WTC11 (cell line): ENCODE data around the gene NHS. TPM values are rescaled to one million over a fixed set of nuclear protein-coding genes. Genes with fewer than 3 reads are reported as not detected.

ENCODE experiments used
- ATAC-seq: fragments of 200-7000 bp; cut with Tn5 transposase; 2 replicates; pipeline ENCODE4 v1.10.0; 2021; ENCODE audit warnings: mild to moderate bottlenecking, moderate library complexity
- CTCF ChIA-PET: fragments of 300-600 bp; sonication (Branson Sonifier 250); formaldehyde crosslinking; loops from one replicate; lab custom pipeline; 2021; ENCODE audit warnings: antibody characterized with exemption; lab: Charles Lee
- POLR2A ChIA-PET: fragments of 350-600 bp; sonication (Branson Sonifier 250); formaldehyde crosslinking; loops from one replicate; lab custom pipeline; 2021; ENCODE audit warnings: antibody characterized with exemption; lab: Charles Lee
- DNase-seq: peaks from one replicate; pipeline ENCODE4 v3.0.0; 2021; ENCODE audit warnings: low spot score
- H3K27ac Mint-ChIP-seq: 2 replicates; pipeline ENCODE4 v1.8.0; 2021; ENCODE audit warnings: mixed read lengths
- H3K27me3 Mint-ChIP-seq: 2 replicates; pipeline ENCODE4 v1.8.0; 2021; ENCODE audit warnings: low read depth, mild to moderate bottlenecking, moderate library complexity, mixed read lengths
- H3K36me3 Mint-ChIP-seq: 2 replicates; pipeline ENCODE4 v1.8.0; 2021; ENCODE audit warnings: mixed read lengths
- H3K4me1 Mint-ChIP-seq: 2 replicates; pipeline ENCODE4 v1.8.0; 2022; ENCODE audit warnings: mixed read lengths
- H3K4me3 Mint-ChIP-seq: 2 replicates; pipeline ENCODE4 v1.8.0; 2021; ENCODE audit warnings: mild to moderate bottlenecking, moderate library complexity, mixed read lengths
- H3K9me3 Mint-ChIP-seq: 2 replicates; pipeline ENCODE4 v1.8.0; 2021; ENCODE audit warnings: mixed read lengths
- ARID4B ChIP-seq: sonication (generic); formaldehyde crosslinking; IDR thresholded peaks from 2 replicates; pipeline ENCODE4 v1.8.0; 2023; ENCODE audit warnings: missing genetic modification reagents, mild to moderate bottlenecking, borderline replicate concordance
- ATF3 ChIP-seq: sonication (generic); formaldehyde crosslinking; conservative IDR thresholded peaks from 2 replicates; pipeline ENCODE4 v1.8.1; 2022; ENCODE audit warnings: mild to moderate bottlenecking, missing genetic modification reagents
- CBFB ChIP-seq: sonication (generic); formaldehyde crosslinking; IDR thresholded peaks from 2 replicates; pipeline ENCODE4 v1.8.1; 2022; ENCODE audit warnings: mild to moderate bottlenecking, low read depth, missing genetic modification reagents
- CTCF ChIP-seq: fragments of 200-600 bp; IDR thresholded peaks from 2 replicates; pipeline ENCODE4 v1.8.0; 2022; ENCODE audit warnings: antibody characterized with exemption
- FOXK1 ChIP-seq: sonication (generic); formaldehyde crosslinking; IDR thresholded peaks from 2 replicates; pipeline ENCODE4 v1.8.0; 2022; ENCODE audit warnings: mild to moderate bottlenecking, moderate library complexity, missing genetic modification reagents
- GABPB1 ChIP-seq: sonication (generic); formaldehyde crosslinking; IDR thresholded peaks from 2 replicates; pipeline ENCODE4 v1.8.1; 2023; ENCODE audit warnings: mild to moderate bottlenecking, missing genetic modification reagents
- GTF2I ChIP-seq: fragments of 250-450 bp; sonication (Bioruptor Pico); conservative IDR thresholded peaks from 2 replicates; pipeline ENCODE4 v1.4.0; 2021; ENCODE audit warnings: mild to moderate bottlenecking
- MLX ChIP-seq: sonication (generic); formaldehyde crosslinking; IDR thresholded peaks from 2 replicates; pipeline ENCODE4 v1.8.1; 2023; ENCODE audit warnings: mild to moderate bottlenecking, missing genetic modification reagents, moderate library complexity
- MXD4 ChIP-seq: fragments of 250-450 bp; sonication (Bioruptor Pico); IDR thresholded peaks from 2 replicates; pipeline ENCODE4 v1.8.0; 2021; ENCODE audit warnings: mild to moderate bottlenecking, moderate library complexity, borderline replicate concordance
- NR3C1 ChIP-seq: sonication (generic); formaldehyde crosslinking; conservative IDR thresholded peaks from 2 replicates; pipeline ENCODE4 v1.8.1; 2023; ENCODE audit warnings: low read depth, mild to moderate bottlenecking, missing genetic modification reagents
- PRDM15 ChIP-seq: sonication (generic); formaldehyde crosslinking; IDR thresholded peaks from 2 replicates; pipeline ENCODE4 v1.8.0; 2022; ENCODE audit warnings: missing genetic modification reagents
- SOX15 ChIP-seq: fragments of 250-450 bp; sonication (Bioruptor Pico); IDR thresholded peaks from 2 replicates; pipeline ENCODE4 v1.9.0; 2021; ENCODE audit warnings: mild to moderate bottlenecking
- TEAD4 ChIP-seq: sonication (generic); formaldehyde crosslinking; IDR thresholded peaks from 2 replicates; pipeline ENCODE4 v1.8.0; 2022; ENCODE audit warnings: mild to moderate bottlenecking, missing genetic modification reagents
- ZMAT4 ChIP-seq: fragments of 250-450 bp; sonication (Bioruptor Pico); IDR thresholded peaks from 2 replicates; pipeline ENCODE4 v1.9.0; 2021; ENCODE audit warnings: mild to moderate bottlenecking
- ZNF121 ChIP-seq: sonication (generic); formaldehyde crosslinking; IDR thresholded peaks from 2 replicates; pipeline ENCODE4 v1.8.0; 2023; ENCODE audit warnings: missing genetic modification reagents
- ZNF138 ChIP-seq: sonication (generic); formaldehyde crosslinking; conservative IDR thresholded peaks from 2 replicates; pipeline ENCODE4 v1.8.1; 2022; ENCODE audit warnings: mild to moderate bottlenecking, moderate library complexity, missing genetic modification reagents
- ZNF263 ChIP-seq: sonication (generic); formaldehyde crosslinking; IDR thresholded peaks from 2 replicates; pipeline ENCODE4 v1.8.1; 2022; ENCODE audit warnings: low read depth, mild to moderate bottlenecking, moderate library complexity, missing genetic modification reagents
- ZNF396 ChIP-seq: fragments of 250-450 bp; sonication (Bioruptor Pico); IDR thresholded peaks from 2 replicates; pipeline ENCODE4 v1.8.0; 2021; ENCODE audit warnings: mild to moderate bottlenecking, moderate library complexity, borderline replicate concordance
- ZNF425 ChIP-seq: fragments of 250-450 bp; sonication (Bioruptor Pico); conservative IDR thresholded peaks from 2 replicates; pipeline ENCODE4 v1.9.0; 2021; ENCODE audit warnings: mild to moderate bottlenecking
- total RNA-seq: library from RNA; stranded (reverse); gene quantifications from 3 replicates; pipeline ENCODE4 v1.2.3, GENCODE V29; 2021

Gene NHS
- total RNA-seq, 1 experiment from 2014 or later = 5.8 TPM

- TF ChIP-seq ZNF396 = no peak
- TF ChIP-seq PRDM15 (CRISPR knock-in tag) = no peak
- TF ChIP-seq NR3C1 = no peak
- TF ChIP-seq GABPB1 (CRISPR knock-in tag) = no peak
- no peak for TF ChIP-seq ZNF138 (CRISPR knock-in tag)
- TF ChIP-seq MXD4 = no peak
- TF ChIP-seq CTCF = no peak
- no peak for TF ChIP-seq GTF2I (CRISPR knock-in tag)
- no peak for TF ChIP-seq MLX (CRISPR knock-in tag)
- no peak for TF ChIP-seq SOX15
- TF ChIP-seq ATF3 (CRISPR knock-in tag) = no peak
- no peak for TF ChIP-seq CBFB (CRISPR knock-in tag)
- no peak for TF ChIP-seq TEAD4 (CRISPR knock-in tag)
- TF ChIP-seq ZMAT4 (CRISPR knock-in tag) = no peak
- no peak for TF ChIP-seq ZNF425 (CRISPR knock-in tag)
- Mint-ChIP-seq H3K4me3 (no peak overlapping the region), H3K27me3 (no peaks in the 10 kb centered on the region), H3K4me1 (peaks cover 30% of the 10 kb centered on the region), H3K9me3 (no peaks in the 10 kb centered on the region), H3K27ac (no peak overlapping the region), H3K36me3 (no peaks in the 10 kb centered on the region)
- DNase-seq (no peak), ATAC-seq (no peak)
- ChIA-PET POLR2A (no interaction called here), CTCF (no interaction called here)
Observed at GRCh38 chrX:17584248-17584681, 209.3 kb downstream of the NHS start.

- H3K36me3 Mint-ChIP-seq = no peaks in the 10 kb centered on the region
- ChIA-PET POLR2A (interaction anchor here (0.5 kb wide), 1 partner anchor 159 kb away, joined by 3 read pairs; no protein-coding TSS in a partner anchor), CTCF (no interaction called here)
- H3K4me1 Mint-ChIP-seq = peaks cover 28% of the 10 kb centered on the region
- no peak overlapping the region for H3K4me3 Mint-ChIP-seq
- H3K27ac Mint-ChIP-seq = no peak overlapping the region
- ATAC-seq (no peak), DNase-seq (no peak)
- no peaks in the 10 kb centered on the region for H3K9me3 Mint-ChIP-seq
- H3K27me3 Mint-ChIP-seq = no peaks in the 10 kb centered on the region
- TF ChIP-seq FOXK1 (no peak), ZNF121 (CRISPR knock-in tag) (no peak), ZNF263 (CRISPR knock-in tag) (no peak), ZNF138 (CRISPR knock-in tag) (no peak), ARID4B (no peak), PRDM15 (CRISPR knock-in tag) (no peak)
Observed at GRCh38 chrX:17585006-17585405, 210.0 kb downstream of the NHS start.
